ENCODE data around the gene PTH2.

DNA sequence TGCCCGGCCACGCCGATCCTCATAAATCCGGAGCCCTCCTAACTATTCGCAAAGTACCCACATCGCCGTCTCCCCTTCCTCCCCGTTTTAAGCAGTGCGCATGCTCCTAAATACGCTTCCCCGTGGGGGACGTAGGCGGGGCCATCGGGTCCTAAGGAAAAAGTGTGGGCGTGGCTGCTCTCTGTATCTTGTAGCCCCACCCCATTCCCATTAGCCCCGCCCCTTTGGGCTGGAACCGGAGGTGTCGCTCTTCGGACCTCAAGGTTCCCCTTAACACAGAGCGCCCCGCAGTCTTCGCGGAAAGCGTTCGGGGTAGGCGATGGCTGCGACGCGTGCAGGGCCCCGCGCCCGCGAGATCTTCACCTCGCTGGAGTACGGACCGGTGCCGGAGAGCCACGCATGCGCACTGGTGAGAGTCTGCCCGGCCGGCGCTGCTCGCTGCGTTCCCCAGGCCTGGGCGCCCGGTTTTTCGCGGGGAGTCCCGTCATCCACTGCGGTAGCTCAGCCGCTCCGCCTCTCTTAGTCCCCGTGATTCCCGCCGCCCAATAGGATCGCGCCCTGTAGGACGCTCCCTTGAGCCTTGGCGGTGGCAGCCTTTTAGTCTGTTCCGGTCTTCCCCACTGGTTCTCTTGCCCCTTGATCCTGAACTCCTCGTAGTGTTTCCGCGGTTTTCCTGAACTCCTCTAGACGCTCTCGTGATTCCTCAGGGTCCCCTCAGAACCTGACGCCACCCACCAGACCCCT lies 29.9 kb upstream of the PTH2 start, which contains the start of gene ALDH16A1:
- TF ChIP-seq, protein P1, sequence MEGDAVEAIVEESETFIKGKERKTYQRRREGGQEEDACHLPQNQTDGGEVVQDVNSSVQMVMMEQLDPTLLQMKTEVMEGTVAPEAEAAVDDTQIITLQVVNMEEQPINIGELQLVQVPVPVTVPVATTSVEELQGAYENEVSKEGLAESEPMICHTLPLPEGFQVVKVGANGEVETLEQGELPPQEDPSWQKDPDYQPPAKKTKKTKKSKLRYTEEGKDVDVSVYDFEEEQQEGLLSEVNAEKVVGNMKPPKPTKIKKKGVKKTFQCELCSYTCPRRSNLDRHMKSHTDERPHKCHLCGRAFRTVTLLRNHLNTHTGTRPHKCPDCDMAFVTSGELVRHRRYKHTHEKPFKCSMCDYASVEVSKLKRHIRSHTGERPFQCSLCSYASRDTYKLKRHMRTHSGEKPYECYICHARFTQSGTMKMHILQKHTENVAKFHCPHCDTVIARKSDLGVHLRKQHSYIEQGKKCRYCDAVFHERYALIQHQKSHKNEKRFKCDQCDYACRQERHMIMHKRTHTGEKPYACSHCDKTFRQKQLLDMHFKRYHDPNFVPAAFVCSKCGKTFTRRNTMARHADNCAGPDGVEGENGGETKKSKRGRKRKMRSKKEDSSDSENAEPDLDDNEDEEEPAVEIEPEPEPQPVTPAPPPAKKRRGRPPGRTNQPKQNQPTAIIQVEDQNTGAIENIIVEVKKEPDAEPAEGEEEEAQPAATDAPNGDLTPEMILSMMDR (IDR thresholded peaks at IDR 0.05; ENCODE audit: low read length) = no peak
- no peak for TF ChIP-seq EZH2 (IDR thresholded peaks at IDR 0.05; ENCODE audit: borderline replicate concordance, low read length)

Data from OCI-LY1 (cell line).